ENCODE data around the gene SETDB1. TPM values are rescaled to one million over a fixed set of nuclear protein-coding genes. Genes with fewer than 3 reads are reported as not detected.
"Not testable (repeated sequence)": the region's sequence is repeated elsewhere in the genome, so short reads cannot be mapped to it uniquely, and the experiment has no call there.

SETDB1 gene
- total RNA-seq (40.6 TPM), polyA plus RNA-seq (ENCODE audit: insufficient read depth in 1 of 8, insufficient read length in 8 of 8, low replicate concordance in 1 of 8) (10 to 100 TPM; 31.5 to 41.5 (median 36.3) TPM)
- long read RNA-seq, donor 1, full-length matches to known transcripts: 2 of 2 reads
- long read RNA-seq, donor 1, partial matches to known transcripts: 0 of 2 reads
- long read RNA-seq, donor 1, other reads (novel, unspliced or antisense): 0 of 2 reads
- long read RNA-seq, donor 2: 0 reads
- long read RNA-seq, donor 3, partial matches to known transcripts: 0 of 2 reads
- long read RNA-seq, donor 3, other reads (novel, unspliced or antisense): 0 of 2 reads
- long read RNA-seq, donor 4, partial matches to known transcripts: 0 of 2 reads
- long read RNA-seq, donor 4, other reads (novel, unspliced or antisense): 0 of 2 reads
- long read RNA-seq, donor 5, full-length matches to known transcripts: 2 of 2 reads
- long read RNA-seq, donor 5, partial matches to known transcripts: 0 of 2 reads
- long read RNA-seq, donor 5, other reads (novel, unspliced or antisense): 0 of 2 reads
- long read RNA-seq, donor 6, full-length matches to known transcripts: 2 of 2 reads
- long read RNA-seq, donor 6, partial matches to known transcripts: 0 of 2 reads
- long read RNA-seq, donor 6, other reads (novel, unspliced or antisense): 0 of 2 reads
- long read RNA-seq, donor 7, partial matches to known transcripts: 0 of 1 reads
- long read RNA-seq, donor 7, other reads (novel, unspliced or antisense): 0 of 1 reads
- long read RNA-seq, donor 8, partial matches to known transcripts: 0 of 1 reads
- long read RNA-seq, donor 8, other reads (novel, unspliced or antisense): 0 of 1 reads
- long read RNA-seq, donor 9, partial matches to known transcripts: 0 of 6 reads
- long read RNA-seq, donor 9, other reads (novel, unspliced or antisense): 5 of 6 reads
- long read RNA-seq, donor 10, full-length matches to known transcripts: 2 of 2 reads
- long read RNA-seq, donor 10, partial matches to known transcripts: 0 of 2 reads
- long read RNA-seq, donor 10, other reads (novel, unspliced or antisense): 0 of 2 reads
- long read RNA-seq, donor 11, full-length matches to known transcripts: 1 of 1 reads
- long read RNA-seq, donor 11, partial matches to known transcripts: 0 of 1 reads
- long read RNA-seq, donor 11, other reads (novel, unspliced or antisense): 0 of 1 reads

GRCh38 chr1:150926097-150926741 is at the start of gene SETDB1:
Gene SETDB1 (plus strand): TSS chr1:150926363. CDS start chr1:150927715, 1,352 bp downstream.
- Histone ChIP-seq H3K4me3 (ENCODE audit: low read length) (peak within 1 kb of the TSS; percentile 62), H3K27me3 (ENCODE audit: control insufficient read depth, insufficient read depth, low read length) (no peaks in the 10 kb centered on the region), H3K27ac (ENCODE audit: low read length) (peak within 1 kb of the TSS; percentile 81), H3K36me3 (ENCODE audit: control insufficient read depth, insufficient read depth, low read length) (peaks cover 30% of the 10 kb centered on the region), H3K9me3 (replicated peaks; ENCODE audit: control insufficient read depth, low read depth, low read length) (peaks cover 5% of the 10 kb centered on the region), H3K4me1 (ENCODE audit: control insufficient read depth, insufficient read depth, low read length) (peaks cover 4% of the 10 kb centered on the region)
- WGBS (ENCODE audit: insufficient coverage): under 1% methylated on average over 36 of the region's 39 CpGs
- DNase-seq: peak; percentile 99

DNA sequence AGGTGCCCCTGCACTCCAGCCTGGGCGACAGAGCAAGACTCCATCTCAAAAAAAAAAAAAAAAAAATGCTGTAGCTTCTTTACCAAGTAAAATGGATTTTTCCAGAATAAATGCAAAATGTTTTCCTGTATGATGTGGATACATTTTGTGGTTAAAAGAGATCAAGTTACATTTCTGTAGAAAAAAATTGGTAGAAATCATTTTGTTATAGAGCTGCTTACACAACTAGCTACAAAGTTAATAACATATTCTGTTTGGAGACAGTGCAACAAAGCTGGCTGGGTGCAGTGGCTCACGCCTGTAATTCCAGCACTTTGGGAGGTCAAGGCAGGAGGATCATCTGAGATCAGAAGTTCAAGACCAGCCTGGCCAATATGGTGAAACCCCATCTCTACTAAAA is 47.2 kb upstream of the SETDB1 start:
- no CpG with 5 or more reads among the region's 2 CpGs for WGBS (ENCODE audit: insufficient coverage)
- DNase-seq; H3K4me1 ChIP-seq (ENCODE audit: control insufficient read depth, insufficient read depth, low read length); H3K36me3 ChIP-seq (ENCODE audit: control insufficient read depth, insufficient read depth, low read length); H3K27ac ChIP-seq (ENCODE audit: low read length); H3K4me3 ChIP-seq (ENCODE audit: low read length); H3K9me3 ChIP-seq (replicated peaks; ENCODE audit: control insufficient read depth, low read depth, low read length); H3K27me3 ChIP-seq (ENCODE audit: control insufficient read depth, insufficient read depth, low read length): not testable (repeated sequence)

DNA sequence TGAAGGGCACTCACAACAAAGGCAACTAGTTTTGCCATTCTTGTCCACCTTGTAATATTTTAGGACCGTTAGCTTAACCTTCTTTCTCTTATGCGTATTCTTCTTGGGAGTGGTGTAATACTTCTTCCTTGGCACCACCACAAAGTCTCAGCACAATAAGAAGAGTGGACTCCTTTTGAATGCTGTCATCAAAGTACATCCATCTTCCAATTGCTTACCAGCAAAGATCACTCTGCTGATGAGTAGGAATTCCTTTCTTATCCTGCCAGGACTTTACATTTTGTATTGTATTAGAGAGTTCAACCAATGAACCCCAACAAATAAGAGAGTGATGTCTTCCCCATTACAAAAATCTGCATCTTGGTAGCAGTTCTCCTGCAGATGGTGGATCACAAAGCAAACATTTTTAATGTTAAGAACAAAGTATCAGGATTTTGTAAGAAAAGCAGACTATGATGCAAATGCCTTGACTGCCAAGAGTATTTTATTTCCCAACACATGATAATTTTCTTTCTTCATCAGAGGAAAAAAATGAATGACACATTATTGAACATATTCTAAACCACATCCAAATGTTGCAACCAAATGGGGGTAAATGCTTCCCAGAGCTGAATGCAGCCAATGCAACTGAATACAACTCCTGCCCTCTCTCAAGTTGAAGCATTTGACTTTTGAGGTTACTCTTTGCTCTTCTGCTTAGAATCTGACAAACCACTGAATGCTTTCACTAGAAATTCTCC is 44.7 kb upstream of the SETDB1 start:
- Histone ChIP-seq H3K9me3 (replicated peaks; ENCODE audit: control insufficient read depth, low read depth, low read length) (no peaks in the 10 kb centered on the region), H3K4me1 (ENCODE audit: control insufficient read depth, insufficient read depth, low read length) (no peaks in the 10 kb centered on the region), H3K4me3 (ENCODE audit: low read length) (no peak overlapping the region), H3K27me3 (ENCODE audit: control insufficient read depth, insufficient read depth, low read length) (peaks cover 2% of the 10 kb centered on the region), H3K27ac (ENCODE audit: low read length) (no peak overlapping the region), H3K36me3 (ENCODE audit: control insufficient read depth, insufficient read depth, low read length) (no peaks in the 10 kb centered on the region)
- no peak for DNase-seq
- whole genome bisulfite sequencing (ENCODE audit: insufficient coverage): no CpG with 5 or more reads among the region's 2 CpGs

- not testable (repeated sequence) for H3K27ac ChIP-seq (ENCODE audit: low read length); H3K4me3 ChIP-seq (ENCODE audit: low read length); H3K4me1 ChIP-seq (ENCODE audit: control insufficient read depth, insufficient read depth, low read length); H3K27me3 ChIP-seq (ENCODE audit: control insufficient read depth, insufficient read depth, low read length); H3K36me3 ChIP-seq (ENCODE audit: control insufficient read depth, insufficient read depth, low read length); H3K9me3 ChIP-seq (replicated peaks; ENCODE audit: control insufficient read depth, low read depth, low read length); DNase-seq
- 87% methylated on average over 3 of the region's 5 CpGs for WGBS (ENCODE audit: insufficient coverage)
These were observed 43.0 kb upstream of the SETDB1 start for GRCh38 chr1:150883121-150883520.

- Histone ChIP-seq H3K27ac (ENCODE audit: low read length) (no peak within 1 kb of the TSS), H3K36me3 (ENCODE audit: control insufficient read depth, insufficient read depth, low read length) (no peaks in the 10 kb centered on the region), H3K4me3 (ENCODE audit: low read length) (no peak within 1 kb of the TSS), H3K27me3 (ENCODE audit: control insufficient read depth, insufficient read depth, low read length) (peaks cover 2% of the 10 kb centered on the region), H3K4me1 (ENCODE audit: control insufficient read depth, insufficient read depth, low read length) (no peaks in the 10 kb centered on the region), H3K9me3 (replicated peaks; ENCODE audit: control insufficient read depth, low read depth, low read length) (no peaks in the 10 kb centered on the region)
- DNase-seq: no peak
- WGBS (ENCODE audit: insufficient coverage): 40% methylated on average over 1 of the region's 3 CpGs
These were observed 39.1 kb upstream of the SETDB1 start, which contains the start of gene CTXND2 for GRCh38 chr1:150887018-150887417. Gene CTXND2 (plus strand): TSS chr1:150887136. CDS start chr1:150912315, 25,179 bp downstream.

DNA sequence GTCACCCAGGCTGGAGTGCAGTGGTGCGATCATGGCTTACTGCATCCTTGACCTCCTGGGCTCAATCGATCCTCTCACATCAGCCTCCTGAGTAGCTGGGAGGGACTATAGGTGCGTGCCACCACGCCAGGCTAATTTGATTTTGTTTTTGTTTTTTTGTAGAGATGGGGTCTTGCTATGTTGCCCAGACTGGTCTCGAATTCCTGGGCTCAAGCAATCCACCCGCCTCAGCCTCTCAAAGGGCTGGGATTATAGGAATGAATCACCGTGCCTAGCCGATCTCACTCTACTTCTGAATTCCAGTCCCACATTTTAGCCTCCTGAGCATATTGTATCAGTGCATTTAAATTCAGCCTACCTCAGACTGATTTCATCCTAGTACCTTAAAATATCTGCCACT is 37.4 kb upstream of the SETDB1 start:
- H3K9me3 ChIP-seq (replicated peaks; ENCODE audit: control insufficient read depth, low read depth, low read length): no peaks in the 10 kb centered on the region
- no peak for DNase-seq
- H3K4me1 ChIP-seq (ENCODE audit: control insufficient read depth, insufficient read depth, low read length): no peaks in the 10 kb centered on the region
- H3K27ac ChIP-seq (ENCODE audit: low read length): no peak overlapping the region
- H3K4me3 ChIP-seq (ENCODE audit: low read length): no peak overlapping the region
- H3K36me3 ChIP-seq (ENCODE audit: control insufficient read depth, insufficient read depth, low read length): no peaks in the 10 kb centered on the region
- peaks cover 2% of the 10 kb centered on the region for H3K27me3 ChIP-seq (ENCODE audit: control insufficient read depth, insufficient read depth, low read length)
- 65% methylated on average over 5 of the region's 8 CpGs for WGBS (ENCODE audit: insufficient coverage)

GRCh38 chr1:150890033-150890416 is 36.1 kb upstream of the SETDB1 start:
- H3K27me3 ChIP-seq (ENCODE audit: control insufficient read depth, insufficient read depth, low read length): peaks cover 2% of the 10 kb centered on the region
- H3K4me1 ChIP-seq (ENCODE audit: control insufficient read depth, insufficient read depth, low read length): no peaks in the 10 kb centered on the region
- no CpG with 5 or more reads among the region's 1 CpG for WGBS (ENCODE audit: insufficient coverage)
- no peak overlapping the region for H3K27ac ChIP-seq (ENCODE audit: low read length)
- no peaks in the 10 kb centered on the region for H3K36me3 ChIP-seq (ENCODE audit: control insufficient read depth, insufficient read depth, low read length)
- H3K4me3 ChIP-seq (ENCODE audit: low read length): no peak overlapping the region
- DNase-seq: no peak
- no peaks in the 10 kb centered on the region for H3K9me3 ChIP-seq (replicated peaks; ENCODE audit: control insufficient read depth, low read depth, low read length)

DNA sequence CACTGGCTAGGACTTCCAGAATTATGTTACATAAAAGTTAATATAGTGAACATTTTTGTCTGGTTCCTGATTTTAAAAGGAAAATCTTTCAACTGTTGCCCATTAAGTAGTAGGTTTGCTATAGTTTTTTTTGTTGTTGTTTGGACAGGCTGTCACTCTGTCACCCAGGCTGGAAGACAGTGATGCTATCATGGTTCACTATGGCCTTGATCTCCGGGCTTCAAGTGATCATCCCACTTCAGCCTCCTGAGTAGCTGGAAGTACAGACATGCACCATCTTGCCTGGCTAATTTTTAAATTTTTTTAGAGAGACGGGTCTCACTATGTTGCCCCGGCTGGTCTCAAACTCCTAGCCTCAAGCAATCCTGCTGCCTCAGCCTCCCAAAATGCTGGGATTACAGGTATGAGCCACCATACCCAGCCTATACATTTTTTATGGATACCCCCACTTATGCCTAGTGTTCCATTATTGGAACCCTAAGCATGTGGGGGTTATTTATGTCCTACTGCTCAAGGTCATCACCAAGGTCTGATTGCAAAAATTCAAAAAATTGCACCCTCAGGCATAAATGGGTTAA is 32.7 kb upstream of the SETDB1 start:
- H3K4me3 ChIP-seq (ENCODE audit: low read length): no peak overlapping the region
- no peaks in the 10 kb centered on the region for H3K36me3 ChIP-seq (ENCODE audit: control insufficient read depth, insufficient read depth, low read length)
- 94% methylated on average over 3 of the region's 3 CpGs for WGBS (ENCODE audit: insufficient coverage)
- no peak overlapping the region for H3K27ac ChIP-seq (ENCODE audit: low read length)
- H3K27me3 ChIP-seq (ENCODE audit: control insufficient read depth, insufficient read depth, low read length): no peaks in the 10 kb centered on the region
- no peaks in the 10 kb centered on the region for H3K4me1 ChIP-seq (ENCODE audit: control insufficient read depth, insufficient read depth, low read length)
- no peak for DNase-seq
- H3K9me3 ChIP-seq (replicated peaks; ENCODE audit: control insufficient read depth, low read depth, low read length): no peaks in the 10 kb centered on the region

DNA sequence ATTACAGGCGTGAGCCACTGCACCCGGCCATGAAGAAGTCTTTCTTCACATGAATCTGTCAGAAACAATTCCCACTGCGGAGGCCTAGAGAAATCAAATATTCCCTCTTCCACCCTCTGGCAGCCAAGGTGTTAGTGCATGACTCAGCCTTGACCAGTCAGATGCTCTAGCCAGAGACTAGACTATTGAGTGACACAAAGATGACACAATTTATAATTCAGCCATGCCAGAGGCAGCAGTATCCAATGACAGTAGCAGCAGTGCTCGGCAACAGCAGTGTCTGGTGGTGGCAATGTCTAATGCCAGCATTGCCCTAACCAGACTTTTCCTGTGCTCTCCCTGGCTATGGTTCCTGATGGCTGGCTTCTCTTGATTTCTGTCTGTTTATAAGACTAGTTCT is 30.5 kb upstream of the SETDB1 start:
- Histone ChIP-seq H3K4me1 (ENCODE audit: control insufficient read depth, insufficient read depth, low read length) (no peaks in the 10 kb centered on the region), H3K36me3 (ENCODE audit: control insufficient read depth, insufficient read depth, low read length) (no peaks in the 10 kb centered on the region), H3K27me3 (ENCODE audit: control insufficient read depth, insufficient read depth, low read length) (no peaks in the 10 kb centered on the region), H3K4me3 (ENCODE audit: low read length) (no peak overlapping the region), H3K27ac (ENCODE audit: low read length) (no peak overlapping the region), H3K9me3 (replicated peaks; ENCODE audit: control insufficient read depth, low read depth, low read length) (no peaks in the 10 kb centered on the region)
- DNase-seq: no peak
- WGBS (ENCODE audit: insufficient coverage): 54% methylated on average over 4 of the region's 4 CpGs

Measured in muscle of leg (tissue), 16 donors.